Neural progenitor cell (in vitro differentiated cells): ENCODE results near the gene SLC25A6. TPM values are rescaled to one million over a fixed set of nuclear protein-coding genes. Genes with fewer than 3 reads are reported as not detected.
A peak's percentile ranks its signal among the peaks of the same experiment; 100 is the strongest.

ENCODE experiments used
- DNase-seq: peaks from one replicate; pipeline ENCODE4 v3.0.0-alpha.2; 2016; ENCODE audit warnings: low spot score
- H2AFZ ChIP-seq: fragments of 200-600 bp; sonication (generic); replicated peaks from 2 replicates; pipeline ENCODE4 v1.6.1; 2016; ENCODE audit warnings: antibody characterized with exemption
- H3F3A ChIP-seq: fragments of 200-600 bp; sonication (generic); 2 replicates; pipeline ENCODE4 v1.6.1; 2016; ENCODE audit warnings: antibody characterized with exemption, low read depth
- H3K27ac ChIP-seq: fragments of 200-600 bp; sonication (generic); 2 replicates; pipeline ENCODE4 v1.5.1; 2016; ENCODE audit warnings: mild to moderate bottlenecking
- H3K27me3 ChIP-seq: fragments of 200-600 bp; sonication (generic); 2 replicates; pipeline ENCODE4 v1.6.1; 2016; ENCODE audit warnings: mild to moderate bottlenecking, moderate library complexity
- H3K36me3 ChIP-seq: fragments of 200-600 bp; sonication (generic); 2 replicates; pipeline ENCODE4 v1.5.1; 2016
- H3K4me1 ChIP-seq: fragments of 200-600 bp; sonication (generic); 2 replicates; pipeline ENCODE4 v1.6.1; 2016; ENCODE audit warnings: mixed run types
- H3K4me2 ChIP-seq: fragments of 200-600 bp; sonication (generic); 2 replicates; pipeline ENCODE4 v1.6.1; 2016
- H3K4me3 ChIP-seq: fragments of 200-600 bp; sonication (generic); 2 replicates; pipeline ENCODE4 v1.5.1; 2016
- H3K79me2 ChIP-seq: fragments of 200-600 bp; sonication (generic); 2 replicates; pipeline ENCODE4 v1.6.1; 2016; ENCODE audit warnings: low read depth
- H3K9ac ChIP-seq: fragments of 200-600 bp; sonication (generic); 2 replicates; pipeline ENCODE4 v1.6.1; 2016
- H3K9me3 ChIP-seq: fragments of 200-600 bp; sonication (generic); 2 replicates; pipeline ENCODE4 v1.5.1; 2016; ENCODE audit warnings: low read depth
- H4K20me1 ChIP-seq: fragments of 200-600 bp; sonication (generic); 2 replicates; pipeline ENCODE4 v1.6.1; 2016; ENCODE audit warnings: low read depth
- H3K27ac Mint-ChIP-seq: 3 replicates; pipeline ENCODE4 v1.8.0; 2021; ENCODE audit warnings: mixed read lengths
- H3K27me3 Mint-ChIP-seq: 2 replicates; pipeline ENCODE4 v1.8.0; 2022; ENCODE audit warnings: low read depth, mild to moderate bottlenecking, inconsistent platforms, moderate library complexity, mixed read lengths; ENCODE audit not compliant: insufficient read depth
- H3K36me3 Mint-ChIP-seq: 3 replicates; pipeline ENCODE4 v1.8.0; 2021; ENCODE audit warnings: mixed read lengths
- H3K4me1 Mint-ChIP-seq: 3 replicates; pipeline ENCODE4 v1.8.0; 2021; ENCODE audit warnings: mixed read lengths
- H3K4me3 Mint-ChIP-seq: 3 replicates; pipeline ENCODE4 v1.8.0; 2021; ENCODE audit warnings: mild to moderate bottlenecking, moderate library complexity, mixed read lengths
- H3K9me3 Mint-ChIP-seq: 3 replicates; pipeline ENCODE4 v1.8.0; 2020; ENCODE audit warnings: mixed read lengths
- CTCF ChIP-seq: fragments of 200-600 bp; sonication (generic); IDR thresholded peaks from 2 replicates; pipeline ENCODE4 v1.5.1; 2017; ENCODE audit warnings: antibody characterized with exemption, mild to moderate bottlenecking
- EZH2 ChIP-seq: fragments of 200-600 bp; sonication (generic); IDR thresholded peaks from 2 replicates; pipeline ENCODE4 v1.6.1; 2017; ENCODE audit warnings: antibody characterized with exemption, mild to moderate bottlenecking, moderate library complexity
- EZH2phosphoT487 ChIP-seq: fragments of 200-600 bp; sonication (generic); IDR thresholded peaks from 2 replicates; pipeline ENCODE4 v1.6.1; 2017; ENCODE audit warnings: antibody characterized with exemption
- total RNA-seq: library from RNA; depleted of rRNA; stranded (reverse); fragments of >200 nt; gene quantifications from 2 replicates; pipeline ENCODE4 v1.2.3, GENCODE V29; 2015; ENCODE audit warnings: low replicate concordance

The SLC25A6 gene
- total RNA-seq, 1 donor from 2014 or later = 193 TPM

GRCh38 chrX:1390621-1391369 lies 1.1 kb downstream of the SLC25A6 start:
- H3K36me3 Mint-ChIP-seq = peaks cover 32% of the 10 kb centered on the region
- peaks cover 19% of the 10 kb centered on the region for H3K4me1 ChIP-seq
- no peak overlapping the region for H3K27ac Mint-ChIP-seq
- H3K27me3 ChIP-seq = no peaks in the 10 kb centered on the region
- H3K9me3 Mint-ChIP-seq = no peaks in the 10 kb centered on the region
- peaks cover 31% of the 10 kb centered on the region for H3F3A ChIP-seq
- H3K9me3 ChIP-seq = no peaks in the 10 kb centered on the region
- peaks cover 7% of the 10 kb centered on the region for H3K27me3 Mint-ChIP-seq
- peaks cover 6% of the 10 kb centered on the region for H3K36me3 ChIP-seq
- H4K20me1 ChIP-seq = peaks cover 60% of the 10 kb centered on the region
- H3K9ac ChIP-seq = peak overlapping the region; percentile 47
- H3K4me1 Mint-ChIP-seq = peaks cover 29% of the 10 kb centered on the region
- H3K27ac ChIP-seq = no peak overlapping the region
- H3K79me2 ChIP-seq = peaks cover 78% of the 10 kb centered on the region
- no peak overlapping the region for H2AFZ ChIP-seq
- peak; percentile 36 for DNase-seq
- peak overlapping the region; percentile 92 for H3K4me3 ChIP-seq
- H3K4me2 ChIP-seq = peak overlapping the region; percentile 99
- no peak for TF ChIP-seq CTCF
- TF ChIP-seq EZH2phosphoT487 = no peak
- no peak for TF ChIP-seq EZH2
- H3K4me3 Mint-ChIP-seq = peak overlapping the region; percentile 92

DNA sequence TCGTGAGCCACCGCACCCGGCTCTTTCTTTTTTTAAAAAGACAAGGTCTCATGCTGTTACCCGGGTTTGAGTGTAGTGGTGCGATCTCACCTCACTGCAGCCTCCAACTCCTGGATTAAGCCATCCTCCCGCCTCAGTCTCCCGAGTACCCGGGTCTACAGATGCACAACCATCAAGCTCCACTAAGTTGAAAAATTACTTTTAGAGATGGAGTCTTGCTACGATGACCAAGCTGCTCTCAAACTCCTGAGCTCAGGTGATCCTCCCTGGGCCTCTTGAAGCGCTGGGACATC lies 2.0 kb downstream of the SLC25A6 start:
- no peak overlapping the region for H3K9ac ChIP-seq
- H3K27me3 Mint-ChIP-seq = peaks cover 7% of the 10 kb centered on the region
- H3K27ac ChIP-seq = no peak overlapping the region
- H3K36me3 ChIP-seq = peaks cover 6% of the 10 kb centered on the region
- peaks cover 33% of the 10 kb centered on the region for H3F3A ChIP-seq
- H3K79me2 ChIP-seq = peaks cover 69% of the 10 kb centered on the region
- H3K4me2 ChIP-seq = no peak overlapping the region
- peaks cover 27% of the 10 kb centered on the region for H3K36me3 Mint-ChIP-seq
- TF ChIP-seq EZH2phosphoT487 = no peak
- TF ChIP-seq CTCF = no peak
- H3K4me1 ChIP-seq = peaks cover 19% of the 10 kb centered on the region
- H3K9me3 ChIP-seq = no peaks in the 10 kb centered on the region
- H4K20me1 ChIP-seq = peaks cover 61% of the 10 kb centered on the region
- peaks cover 23% of the 10 kb centered on the region for H3K4me1 Mint-ChIP-seq
- H2AFZ ChIP-seq = no peak overlapping the region
- no peak overlapping the region for H3K27ac Mint-ChIP-seq
- H3K27me3 ChIP-seq = no peaks in the 10 kb centered on the region
- DNase-seq = no peak
- no peaks in the 10 kb centered on the region for H3K9me3 Mint-ChIP-seq
- H3K4me3 ChIP-seq = no peak overlapping the region
- H3K4me3 Mint-ChIP-seq = no peak overlapping the region

- H3K4me1 Mint-ChIP-seq = peaks cover 18% of the 10 kb centered on the region
- Histone ChIP-seq H3K9ac (no peak overlapping the region), H3K27ac (no peak overlapping the region), H3K27me3 (no peaks in the 10 kb centered on the region), H3K79me2 (peaks cover 64% of the 10 kb centered on the region), H3K9me3 (no peaks in the 10 kb centered on the region), H3K4me2 (no peak overlapping the region), H3K4me3 (no peak overlapping the region), H3K36me3 (peaks cover 6% of the 10 kb centered on the region), H3K4me1 (peaks cover 17% of the 10 kb centered on the region), H2AFZ (no peak overlapping the region), H3F3A (peaks cover 37% of the 10 kb centered on the region), H4K20me1 (peaks cover 58% of the 10 kb centered on the region)
- no peaks in the 10 kb centered on the region for H3K9me3 Mint-ChIP-seq
- H3K27ac Mint-ChIP-seq = no peak overlapping the region
- H3K36me3 Mint-ChIP-seq = peaks cover 29% of the 10 kb centered on the region
- no peak for DNase-seq
- H3K4me3 Mint-ChIP-seq = peak overlapping the region; percentile 53
- H3K27me3 Mint-ChIP-seq = peaks cover 7% of the 10 kb centered on the region
- TF ChIP-seq EZH2 = no peak
- no peak for TF ChIP-seq CTCF
- no peak for TF ChIP-seq EZH2phosphoT487
These were observed 2.5 kb downstream of the SLC25A6 start for GRCh38 chrX:1389181-1389992.
